Stimulated activated CD4-positive, alpha-beta T cell treated with anti-CD3 and anti-CD28 coated beads, Interleukin-4, amount 100 ng/mL, for 24 hours (primary cell): ENCODE measurements around the gene ZNF555.
"Not testable (repeated sequence)": the region's sequence is repeated elsewhere in the genome, so short reads cannot be mapped to it uniquely, and the experiment has no call there.

Experiments used
- DNase-seq: peaks from one replicate; pipeline ENCODE4 v3.0.0-alpha.2; 2020

Gene ZNF555

GRCh38 chr19:2872175-2872574, 30.9 kb downstream of the ZNF555 start:
- DNase-seq: not testable (repeated sequence)

GRCh38 chr19:2877398-2878331, 36.4 kb downstream of the ZNF555 start:
- no peak for DNase-seq

- DNase-seq: no peak
Measured at GRCh38 chr19:2883686-2884439, 42.6 kb downstream of the ZNF555 start.

GRCh38 chr19:2885736-2886135, 44.5 kb downstream of the ZNF555 start:
- DNase-seq: no peak

- no peak for DNase-seq
Measured at GRCh38 chr19:2887391-2887914, 46.2 kb downstream of the ZNF555 start.

- peak; percentile 46 for DNase-seq
Measured at GRCh38 chr19:2888731-2889224, 47.5 kb downstream of the ZNF555 start.

- not testable (repeated sequence) for DNase-seq
Measured at GRCh38 chr19:2890531-2890930, 49.3 kb downstream of the ZNF555 start.

GRCh38 chr19:2896694-2897093, 55.4 kb downstream of the ZNF555 start:
- DNase-seq: no peak

- DNase-seq: peak; percentile 100
Measured at GRCh38 chr19:2900296-2901252, 59.3 kb downstream of the ZNF555 start, which contains the start of gene ZNF57. Gene ZNF57 (plus strand): TSS chr19:2900928. CDS start chr19:2901046, 118 bp downstream.

- DNase-seq: no peak
Measured at GRCh38 chr19:2902590-2903218, 61.4 kb downstream of the ZNF555 start.

- DNase-seq: not testable (repeated sequence)
Measured at GRCh38 chr19:2903326-2903725, 62.1 kb downstream of the ZNF555 start.

GRCh38 chr19:2905918-2906519, 64.7 kb downstream of the ZNF555 start:
- no peak for DNase-seq

- no peak for DNase-seq
Measured at GRCh38 chr19:2906631-2907195, 65.4 kb downstream of the ZNF555 start.
